GM18870 (cell line): ENCODE data around the gene MIGA2.
"Not testable (repeated sequence)": the region's sequence is repeated elsewhere in the genome, so short reads cannot be mapped to it uniquely, and the experiment has no call there.

Source experiments
- ATAC-seq: cut with Tn5 transposase; IDR thresholded peaks from one replicate; pipeline ENCODE4 v1.9.1; 2021; ENCODE audit warnings: moderate library complexity; ENCODE audit not compliant: unreplicated experiment

Gene MIGA2

GRCh38 chr9:129036241-129036922, at the start of gene MIGA2:
Gene MIGA2 (plus strand): TSS chr9:129036626. CDS start chr9:129040595, 3,969 bp downstream.
- ATAC-seq, result peak; percentile 94

- no peak for ATAC-seq
Observed at GRCh38 chr9:128986671-128987070, 49.8 kb upstream of the MIGA2 start.

GRCh38 chr9:128987805-128988204, 48.6 kb upstream of the MIGA2 start:
- no peak for ATAC-seq

- no peak for ATAC-seq
Observed at GRCh38 chr9:128992995-128993394, 43.4 kb upstream of the MIGA2 start.

- no peak for ATAC-seq
Observed at GRCh38 chr9:128995791-128996190, 40.6 kb upstream of the MIGA2 start.

GRCh38 chr9:128998462-128998861, 38.0 kb upstream of the MIGA2 start:
- ATAC-seq, result no peak

GRCh38 chr9:128999581-129000206, 36.7 kb upstream of the MIGA2 start:
- ATAC-seq, result no peak

GRCh38 chr9:129001504-129002325, 34.7 kb upstream of the MIGA2 start:
- ATAC-seq, result no peak

GRCh38 chr9:129002992-129003391, 33.4 kb upstream of the MIGA2 start:
- ATAC-seq, result no peak

- not testable (repeated sequence) for ATAC-seq
Observed at GRCh38 chr9:129004173-129004572, 32.3 kb upstream of the MIGA2 start.

- no peak for ATAC-seq
Observed at GRCh38 chr9:129005336-129005997, 31.0 kb upstream of the MIGA2 start.

- no peak for ATAC-seq
Observed at GRCh38 chr9:129006328-129007034, 29.9 kb upstream of the MIGA2 start.

GRCh38 chr9:129007035-129007765, 29.2 kb upstream of the MIGA2 start:
- ATAC-seq, result no peak

- ATAC-seq, result no peak
Observed at GRCh38 chr9:129007766-129008468, 28.5 kb upstream of the MIGA2 start.

- ATAC-seq, result no peak
Observed at GRCh38 chr9:129008469-129008965, 27.9 kb upstream of the MIGA2 start.

- no peak for ATAC-seq
Observed at GRCh38 chr9:129008986-129009583, 27.3 kb upstream of the MIGA2 start.

- ATAC-seq, result no peak
Observed at GRCh38 chr9:129009584-129010141, 26.8 kb upstream of the MIGA2 start.

GRCh38 chr9:129010267-129010975, 26.0 kb upstream of the MIGA2 start:
- ATAC-seq, result no peak
